Measurements from ENCODE around the gene HM13.

HM13 gene

GRCh38 chr20:31604567-31605030 lies 90.4 kb downstream of the HM13 start:
- Histone ChIP-seq H3K4me1 (ENCODE audit: insufficient read depth, low read length, poor library complexity, severe bottlenecking) (peaks cover 23% of the 10 kb centered on the region), H3K9ac (ENCODE audit: low read depth, low read length, poor library complexity, severe bottlenecking) (peak overlapping the region; percentile 58), H3F3A (ENCODE audit: low read depth) (no peaks in the 10 kb centered on the region), H3K4me2 (ENCODE audit: low read depth, low read length, poor library complexity, severe bottlenecking) (peak overlapping the region; percentile 96), H2AFZ (ENCODE audit: low read length) (peak overlapping the region; percentile 99), H3K9me3 (ENCODE audit: insufficient read depth, low read depth, low read length) (no peaks in the 10 kb centered on the region), H3K4me3 (ENCODE audit: low read length, poor library complexity, severe bottlenecking) (peak overlapping the region; percentile 81), H3K79me2 (ENCODE audit: insufficient read depth, low read length) (no peaks in the 10 kb centered on the region), H3K27me3 (ENCODE audit: insufficient read depth, low read length, poor library complexity, severe bottlenecking) (peaks cover 23% of the 10 kb centered on the region), H3K9me2 (replicated peaks; ENCODE audit: low read depth, low read length) (no peaks in the 10 kb centered on the region), H3K36me3 (ENCODE audit: insufficient read depth, low read length) (no peaks in the 10 kb centered on the region), H4K20me1 (ENCODE audit: insufficient read depth, low read length, poor library complexity, severe bottlenecking) (no peaks in the 10 kb centered on the region)
- no peak for TF ChIP-seq EZH2phosphoT487 (IDR thresholded peaks at IDR 0.05; ENCODE audit: borderline replicate concordance)
- TF ChIP-seq, protein P1, sequence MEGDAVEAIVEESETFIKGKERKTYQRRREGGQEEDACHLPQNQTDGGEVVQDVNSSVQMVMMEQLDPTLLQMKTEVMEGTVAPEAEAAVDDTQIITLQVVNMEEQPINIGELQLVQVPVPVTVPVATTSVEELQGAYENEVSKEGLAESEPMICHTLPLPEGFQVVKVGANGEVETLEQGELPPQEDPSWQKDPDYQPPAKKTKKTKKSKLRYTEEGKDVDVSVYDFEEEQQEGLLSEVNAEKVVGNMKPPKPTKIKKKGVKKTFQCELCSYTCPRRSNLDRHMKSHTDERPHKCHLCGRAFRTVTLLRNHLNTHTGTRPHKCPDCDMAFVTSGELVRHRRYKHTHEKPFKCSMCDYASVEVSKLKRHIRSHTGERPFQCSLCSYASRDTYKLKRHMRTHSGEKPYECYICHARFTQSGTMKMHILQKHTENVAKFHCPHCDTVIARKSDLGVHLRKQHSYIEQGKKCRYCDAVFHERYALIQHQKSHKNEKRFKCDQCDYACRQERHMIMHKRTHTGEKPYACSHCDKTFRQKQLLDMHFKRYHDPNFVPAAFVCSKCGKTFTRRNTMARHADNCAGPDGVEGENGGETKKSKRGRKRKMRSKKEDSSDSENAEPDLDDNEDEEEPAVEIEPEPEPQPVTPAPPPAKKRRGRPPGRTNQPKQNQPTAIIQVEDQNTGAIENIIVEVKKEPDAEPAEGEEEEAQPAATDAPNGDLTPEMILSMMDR (conservative IDR thresholded peaks at IDR 0.05; ENCODE audit: low read length): no peak

DNA sequence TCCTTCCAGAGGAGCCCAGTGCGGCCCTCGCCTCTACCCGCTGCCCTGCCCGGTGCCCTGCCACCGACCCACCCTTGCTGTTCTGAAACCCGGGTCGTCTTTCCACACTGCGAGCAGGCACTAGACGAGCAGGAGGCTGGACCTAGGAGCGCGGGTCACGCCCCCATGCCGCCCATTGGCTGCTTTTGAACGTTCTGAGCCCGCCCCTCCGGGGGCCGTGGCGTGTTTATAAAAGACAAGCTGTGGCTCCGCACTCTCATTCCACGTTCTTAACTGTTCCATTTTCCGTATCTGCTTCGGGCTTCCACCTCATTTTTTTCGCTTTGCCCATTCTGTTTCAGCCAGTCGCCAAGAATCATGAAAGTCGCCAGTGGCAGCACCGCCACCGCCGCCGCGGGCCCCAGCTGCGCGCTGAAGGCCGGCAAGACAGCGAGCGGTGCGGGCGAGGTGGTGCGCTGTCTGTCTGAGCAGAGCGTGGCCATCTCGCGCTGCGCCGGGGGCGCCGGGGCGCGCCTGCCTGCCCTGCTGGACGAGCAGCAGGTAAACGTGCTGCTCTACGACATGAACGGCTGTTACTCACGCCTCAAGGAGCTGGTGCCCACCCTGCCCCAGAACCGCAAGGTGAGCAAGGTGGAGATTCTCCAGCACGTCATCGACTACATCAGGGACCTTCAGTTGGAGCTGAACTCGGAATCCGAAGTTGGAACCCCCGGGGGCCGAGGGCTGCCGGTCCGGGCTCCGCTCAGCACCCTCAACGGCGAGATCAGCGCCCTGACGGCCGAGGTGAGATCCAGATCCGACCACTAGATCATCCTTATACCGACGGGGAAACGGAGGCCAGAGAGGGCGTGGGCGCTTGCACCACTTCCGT lies 91.0 kb downstream of the HM13 start, which contains the start of gene ID1:
ID1 (plus strand) TSS at position 259 of the 871 bp plus-strand sequence; CDS start at position 358, 99 bp downstream.
- H3K4me2 ChIP-seq (ENCODE audit: low read depth, low read length, poor library complexity, severe bottlenecking): peak within 1 kb of the TSS; percentile 96
- peak within 1 kb of the TSS; percentile 58 for H3K9ac ChIP-seq (ENCODE audit: low read depth, low read length, poor library complexity, severe bottlenecking)
- H3K9me3 ChIP-seq (ENCODE audit: insufficient read depth, low read depth, low read length): no peaks in the 10 kb centered on the region
- H2AFZ ChIP-seq (ENCODE audit: low read length): peak within 1 kb of the TSS; percentile 99
- no peaks in the 10 kb centered on the region for H4K20me1 ChIP-seq (ENCODE audit: insufficient read depth, low read length, poor library complexity, severe bottlenecking)
- H3K4me1 ChIP-seq (ENCODE audit: insufficient read depth, low read length, poor library complexity, severe bottlenecking): peaks cover 23% of the 10 kb centered on the region
- H3K9me2 ChIP-seq (replicated peaks; ENCODE audit: low read depth, low read length): no peaks in the 10 kb centered on the region
- H3F3A ChIP-seq (ENCODE audit: low read depth): no peaks in the 10 kb centered on the region
- H3K4me3 ChIP-seq (ENCODE audit: low read length, poor library complexity, severe bottlenecking): peak within 1 kb of the TSS; percentile 81
- no peaks in the 10 kb centered on the region for H3K79me2 ChIP-seq (ENCODE audit: insufficient read depth, low read length)
- H3K36me3 ChIP-seq (ENCODE audit: insufficient read depth, low read length): no peaks in the 10 kb centered on the region
- TF ChIP-seq, protein P1 (conservative IDR thresholded peaks at IDR 0.05; ENCODE audit: low read length): no peak
- TF ChIP-seq EZH2phosphoT487 (IDR thresholded peaks at IDR 0.05; ENCODE audit: borderline replicate concordance): no peak
- peaks cover 23% of the 10 kb centered on the region for H3K27me3 ChIP-seq (ENCODE audit: insufficient read depth, low read length, poor library complexity, severe bottlenecking)

DNA sequence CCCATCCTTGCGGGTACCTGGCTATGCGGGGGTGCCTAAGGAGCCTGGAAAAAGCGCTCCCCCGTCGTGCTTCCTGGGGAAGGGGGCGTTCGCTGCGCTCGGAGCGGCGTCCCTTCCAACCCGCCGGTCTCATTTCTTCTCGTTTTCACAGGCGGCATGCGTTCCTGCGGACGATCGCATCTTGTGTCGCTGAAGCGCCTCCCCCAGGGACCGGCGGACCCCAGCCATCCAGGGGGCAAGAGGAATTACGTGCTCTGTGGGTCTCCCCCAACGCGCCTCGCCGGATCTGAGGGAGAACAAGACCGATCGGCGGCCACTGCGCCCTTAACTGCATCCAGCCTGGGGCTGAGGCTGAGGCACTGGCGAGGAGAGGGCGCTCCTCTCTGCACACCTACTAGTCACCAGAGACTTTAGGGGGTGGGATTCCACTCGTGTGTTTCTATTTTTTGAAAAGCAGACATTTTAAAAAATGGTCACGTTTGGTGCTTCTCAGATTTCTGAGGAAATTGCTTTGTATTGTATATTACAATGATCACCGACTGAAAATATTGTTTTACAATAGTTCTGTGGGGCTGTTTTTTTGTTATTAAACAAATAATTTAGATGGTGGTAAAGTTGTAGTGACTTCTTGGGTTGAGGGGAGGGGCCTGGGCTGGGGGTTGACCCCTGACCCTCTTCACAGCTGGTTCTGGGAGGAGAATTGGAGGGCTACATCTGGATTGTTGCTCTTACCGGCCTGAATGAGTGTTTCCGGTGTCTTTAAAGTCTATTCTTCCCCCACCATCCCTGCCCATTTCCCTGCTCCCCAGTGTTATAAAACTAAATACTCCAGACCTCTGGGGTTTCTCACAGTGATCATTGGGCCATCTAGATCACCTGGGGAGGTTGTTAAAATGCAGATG lies 91.9 kb downstream of the HM13 start:
- H3K36me3 ChIP-seq (ENCODE audit: insufficient read depth, low read length): no peaks in the 10 kb centered on the region
- peak overlapping the region; percentile 96 for H3K4me2 ChIP-seq (ENCODE audit: low read depth, low read length, poor library complexity, severe bottlenecking)
- H3K9me3 ChIP-seq (ENCODE audit: insufficient read depth, low read depth, low read length): no peaks in the 10 kb centered on the region
- peak overlapping the region; percentile 58 for H3K9ac ChIP-seq (ENCODE audit: low read depth, low read length, poor library complexity, severe bottlenecking)
- no peaks in the 10 kb centered on the region for H4K20me1 ChIP-seq (ENCODE audit: insufficient read depth, low read length, poor library complexity, severe bottlenecking)
- peak overlapping the region; percentile 99 for H2AFZ ChIP-seq (ENCODE audit: low read length)
- peaks cover 23% of the 10 kb centered on the region for H3K4me1 ChIP-seq (ENCODE audit: insufficient read depth, low read length, poor library complexity, severe bottlenecking)
- peak overlapping the region; percentile 81 for H3K4me3 ChIP-seq (ENCODE audit: low read length, poor library complexity, severe bottlenecking)
- no peak for TF ChIP-seq EZH2phosphoT487 (IDR thresholded peaks at IDR 0.05; ENCODE audit: borderline replicate concordance)
- TF ChIP-seq, protein P1 (conservative IDR thresholded peaks at IDR 0.05; ENCODE audit: low read length): no peak
- H3K9me2 ChIP-seq (replicated peaks; ENCODE audit: low read depth, low read length): no peaks in the 10 kb centered on the region
- no peaks in the 10 kb centered on the region for H3F3A ChIP-seq (ENCODE audit: low read depth)
- H3K79me2 ChIP-seq (ENCODE audit: insufficient read depth, low read length): no peaks in the 10 kb centered on the region
- peaks cover 23% of the 10 kb centered on the region for H3K27me3 ChIP-seq (ENCODE audit: insufficient read depth, low read length, poor library complexity, severe bottlenecking)

Data from Loucy (cell line).